ENCODE measurements around the gene MAGI3. TPM values are rescaled to one million over a fixed set of nuclear protein-coding genes. Genes with fewer than 3 reads are reported as not detected.

Gene MAGI3
- total RNA-seq, 1 donor from 2014 or later: 17.6 TPM

- Mint-ChIP-seq H3K4me3 (no peak overlapping the region), H3K27me3 (ENCODE audit: low read depth) (no peaks in the 10 kb centered on the region), H3K4me1 (peaks cover 5% of the 10 kb centered on the region), H3K27ac (ENCODE audit: unreplicated experiment) (no peak overlapping the region), H3K9me3 (peaks cover 5% of the 10 kb centered on the region), H3K36me3 (ENCODE audit: low read depth) (no peaks in the 10 kb centered on the region)
- no peak for TF ChIP-seq CTCF (conservative IDR thresholded peaks at IDR 0.05)
- DNase-seq (ENCODE audit: low read depth, low spot score): no peak
Observed at GRCh38 chr1:113538225-113538624, 147.9 kb downstream of the MAGI3 start.

- H3K36me3 Mint-ChIP-seq (ENCODE audit: low read depth): no peaks in the 10 kb centered on the region
- H3K4me3 Mint-ChIP-seq: no peak overlapping the region
- H3K27me3 Mint-ChIP-seq (ENCODE audit: low read depth): no peaks in the 10 kb centered on the region
- peaks cover 5% of the 10 kb centered on the region for H3K9me3 Mint-ChIP-seq
- no peaks in the 10 kb centered on the region for H3K4me1 Mint-ChIP-seq
- H3K27ac Mint-ChIP-seq (ENCODE audit: unreplicated experiment): no peak overlapping the region
- no peak for TF ChIP-seq CTCF (conservative IDR thresholded peaks at IDR 0.05)
- no peak for DNase-seq (ENCODE audit: low read depth, low spot score)
Observed at GRCh38 chr1:113540335-113540734, 150.0 kb downstream of the MAGI3 start.

GRCh38 chr1:113541106-113541505 lies 150.8 kb downstream of the MAGI3 start:
- no peaks in the 10 kb centered on the region for H3K27me3 Mint-ChIP-seq (ENCODE audit: low read depth)
- no peak for DNase-seq (ENCODE audit: low read depth, low spot score)
- H3K4me1 Mint-ChIP-seq: no peaks in the 10 kb centered on the region
- H3K27ac Mint-ChIP-seq (ENCODE audit: unreplicated experiment): no peak overlapping the region
- TF ChIP-seq CTCF (conservative IDR thresholded peaks at IDR 0.05): no peak
- H3K9me3 Mint-ChIP-seq: peaks cover 5% of the 10 kb centered on the region
- H3K4me3 Mint-ChIP-seq: no peak overlapping the region
- H3K36me3 Mint-ChIP-seq (ENCODE audit: low read depth): no peaks in the 10 kb centered on the region

- Mint-ChIP-seq H3K9me3 (peaks cover 5% of the 10 kb centered on the region), H3K27me3 (ENCODE audit: low read depth) (no peaks in the 10 kb centered on the region), H3K27ac (ENCODE audit: unreplicated experiment) (no peak overlapping the region), H3K4me3 (no peak overlapping the region), H3K36me3 (ENCODE audit: low read depth) (no peaks in the 10 kb centered on the region), H3K4me1 (no peaks in the 10 kb centered on the region)
- DNase-seq (ENCODE audit: low read depth, low spot score): no peak
- no peak for TF ChIP-seq CTCF (conservative IDR thresholded peaks at IDR 0.05)
Observed at GRCh38 chr1:113542221-113542701, 151.9 kb downstream of the MAGI3 start.

- no peak for DNase-seq (ENCODE audit: low read depth, low spot score)
- H3K27me3 Mint-ChIP-seq (ENCODE audit: low read depth): no peaks in the 10 kb centered on the region
- peaks cover 5% of the 10 kb centered on the region for H3K9me3 Mint-ChIP-seq
- no peaks in the 10 kb centered on the region for H3K36me3 Mint-ChIP-seq (ENCODE audit: low read depth)
- no peaks in the 10 kb centered on the region for H3K4me1 Mint-ChIP-seq
- H3K4me3 Mint-ChIP-seq: no peak overlapping the region
- H3K27ac Mint-ChIP-seq (ENCODE audit: unreplicated experiment): no peak overlapping the region
- no peak for TF ChIP-seq CTCF (conservative IDR thresholded peaks at IDR 0.05)
Observed at GRCh38 chr1:113543110-113543509, 152.8 kb downstream of the MAGI3 start.

- H3K4me3 Mint-ChIP-seq: no peak overlapping the region
- H3K27ac Mint-ChIP-seq (ENCODE audit: unreplicated experiment): no peak overlapping the region
- no peak for DNase-seq (ENCODE audit: low read depth, low spot score)
- H3K27me3 Mint-ChIP-seq (ENCODE audit: low read depth): no peaks in the 10 kb centered on the region
- no peaks in the 10 kb centered on the region for H3K4me1 Mint-ChIP-seq
- H3K36me3 Mint-ChIP-seq (ENCODE audit: low read depth): no peaks in the 10 kb centered on the region
- H3K9me3 Mint-ChIP-seq: no peaks in the 10 kb centered on the region
- no peak for TF ChIP-seq CTCF (conservative IDR thresholded peaks at IDR 0.05)
Observed at GRCh38 chr1:113545210-113545609, 154.9 kb downstream of the MAGI3 start.

Data from neural crest cell (in vitro differentiated cells).